OCI-LY1 (cell line): Measurements from ENCODE around the gene MFAP3.

Experiments used
- CTCF ChIP-seq: fragments of 200-600 bp; sonication (generic), shearing (Covaris generic); IDR thresholded peaks from 2 replicates; pipeline ENCODE4 v1.5.1; 2017; ENCODE audit warnings: mild to moderate bottlenecking, antibody characterized with exemption, low read length, moderate library complexity, mixed read lengths
- EZH2 ChIP-seq: fragments of 200-600 bp; sonication (generic), shearing (Covaris generic); IDR thresholded peaks from 2 replicates; pipeline ENCODE4 v1.8.0; 2017; ENCODE audit warnings: borderline replicate concordance, mixed run types, mild to moderate bottlenecking, antibody characterized with exemption, low read length, moderate library complexity, mixed read lengths

- TF ChIP-seq CTCF: no peak
- no peak for TF ChIP-seq EZH2
These were observed 20.3 kb downstream of the MFAP3 start for GRCh38 chr5:154059039-154059430.
